Measurements from ENCODE around the gene USF2. TPM values are rescaled to one million over a fixed set of nuclear protein-coding genes. Genes with fewer than 3 reads are reported as not detected.

The USF2 gene
- total and polyA plus RNA-seq, 2 of the 8 experiments (the other 6 are each of a cell fraction or from before 2014, with no cell fraction given): 74.1 to 109 TPM

DNA sequence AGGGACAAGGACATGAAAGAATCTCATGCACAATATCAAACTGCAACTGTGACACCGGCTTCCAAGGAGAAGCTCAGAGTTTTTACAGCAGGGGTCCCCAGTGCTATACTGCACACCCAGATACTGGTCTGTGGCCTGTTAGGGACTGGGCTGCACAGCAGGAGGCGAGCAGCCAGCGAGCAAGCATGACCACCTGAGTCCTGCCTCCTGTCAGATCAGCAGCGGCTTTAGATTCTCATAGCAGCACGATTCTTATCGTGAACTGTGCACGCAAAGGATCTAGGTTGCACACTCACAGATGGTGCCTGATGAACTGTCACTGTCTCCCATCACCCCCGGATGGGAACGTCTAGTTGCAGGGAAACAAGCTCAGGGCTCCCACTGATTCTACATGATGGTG, 47.1 kb downstream of the USF2 start (continued):
- TF ChIP-seq, protein P1, sequence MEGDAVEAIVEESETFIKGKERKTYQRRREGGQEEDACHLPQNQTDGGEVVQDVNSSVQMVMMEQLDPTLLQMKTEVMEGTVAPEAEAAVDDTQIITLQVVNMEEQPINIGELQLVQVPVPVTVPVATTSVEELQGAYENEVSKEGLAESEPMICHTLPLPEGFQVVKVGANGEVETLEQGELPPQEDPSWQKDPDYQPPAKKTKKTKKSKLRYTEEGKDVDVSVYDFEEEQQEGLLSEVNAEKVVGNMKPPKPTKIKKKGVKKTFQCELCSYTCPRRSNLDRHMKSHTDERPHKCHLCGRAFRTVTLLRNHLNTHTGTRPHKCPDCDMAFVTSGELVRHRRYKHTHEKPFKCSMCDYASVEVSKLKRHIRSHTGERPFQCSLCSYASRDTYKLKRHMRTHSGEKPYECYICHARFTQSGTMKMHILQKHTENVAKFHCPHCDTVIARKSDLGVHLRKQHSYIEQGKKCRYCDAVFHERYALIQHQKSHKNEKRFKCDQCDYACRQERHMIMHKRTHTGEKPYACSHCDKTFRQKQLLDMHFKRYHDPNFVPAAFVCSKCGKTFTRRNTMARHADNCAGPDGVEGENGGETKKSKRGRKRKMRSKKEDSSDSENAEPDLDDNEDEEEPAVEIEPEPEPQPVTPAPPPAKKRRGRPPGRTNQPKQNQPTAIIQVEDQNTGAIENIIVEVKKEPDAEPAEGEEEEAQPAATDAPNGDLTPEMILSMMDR (IDR thresholded peaks at IDR 0.05; ENCODE audit: control extremely low read depth in 1 of 3, insufficient read depth in 1 of 3, low read depth in 1 of 3, low read length in 3 of 3): no peak

Data from H1 (cell line).